HG03457 (cell line): ENCODE results near the gene ZDHHC22.

Source experiments
- ATAC-seq: cut with Tn5 transposase; IDR thresholded peaks from one replicate; pipeline ENCODE4 v1.9.1; 2021; ENCODE audit warnings: moderate number of reproducible peaks; ENCODE audit not compliant: unreplicated experiment

Gene ZDHHC22

DNA sequence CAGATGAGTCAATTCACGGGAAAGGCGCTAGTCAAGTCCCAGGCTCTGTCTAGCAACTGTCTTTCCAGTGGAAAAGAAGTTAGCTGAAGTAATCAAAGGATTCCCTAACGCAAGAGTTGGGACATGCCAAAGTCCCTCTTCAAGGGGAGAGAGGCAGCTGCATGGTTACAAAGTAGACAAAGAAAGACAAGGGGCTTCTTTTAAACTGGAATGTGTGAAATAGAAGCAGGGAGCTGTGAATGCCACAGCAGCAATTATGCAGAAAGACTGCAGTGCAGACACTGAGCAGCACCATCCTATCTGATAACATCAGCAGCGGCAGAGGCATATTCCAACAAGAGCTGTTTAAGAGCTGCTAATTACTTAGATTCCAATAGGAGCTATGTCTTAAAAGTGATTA lies 56.1 kb downstream of the ZDHHC22 start:
- no peak for ATAC-seq

- ATAC-seq = no peak
Observed at GRCh38 chr14:77084985-77085384, 56.6 kb downstream of the ZDHHC22 start.

DNA sequence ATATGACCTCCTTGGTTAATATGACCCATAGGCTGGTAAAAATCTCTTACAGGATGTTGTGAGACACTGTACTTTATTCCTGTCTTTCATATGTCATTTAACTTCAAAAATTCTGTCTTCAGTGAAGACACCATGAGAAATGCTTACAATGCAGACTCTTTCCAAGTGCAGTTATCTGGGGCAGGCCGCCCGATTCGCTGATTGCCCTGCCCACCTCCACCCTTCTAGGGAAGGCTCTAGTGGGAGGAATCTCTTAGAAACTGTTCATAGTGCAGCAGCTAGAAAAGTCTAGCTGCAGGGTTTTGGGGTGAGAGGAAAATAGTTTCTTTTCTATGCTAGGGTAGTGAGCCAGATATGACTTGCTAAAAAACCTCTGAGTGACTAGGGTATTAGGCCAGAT lies 58.5 kb downstream of the ZDHHC22 start:
- no peak for ATAC-seq

DNA sequence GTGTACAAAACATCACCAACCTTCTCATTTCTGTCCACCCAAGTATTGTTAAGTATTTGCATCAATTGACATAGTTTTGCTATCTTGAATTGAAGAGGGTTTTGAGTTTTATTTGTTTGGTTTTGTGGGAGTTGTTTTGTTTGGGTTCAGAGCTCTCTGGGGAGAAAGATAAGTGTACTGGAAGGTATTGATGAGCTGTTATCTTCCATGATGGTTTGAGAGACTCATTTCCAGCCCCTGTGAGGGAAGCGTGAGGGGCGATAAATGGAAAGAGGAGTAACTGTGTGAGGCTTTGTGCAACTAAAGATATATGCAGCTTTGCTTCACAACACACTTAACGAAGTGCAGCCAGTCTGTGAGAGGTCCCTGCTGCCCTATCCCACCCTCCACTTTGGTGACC lies 59.2 kb downstream of the ZDHHC22 start:
- no peak for ATAC-seq
